Measurements from ENCODE around the gene SPAST.

DNA sequence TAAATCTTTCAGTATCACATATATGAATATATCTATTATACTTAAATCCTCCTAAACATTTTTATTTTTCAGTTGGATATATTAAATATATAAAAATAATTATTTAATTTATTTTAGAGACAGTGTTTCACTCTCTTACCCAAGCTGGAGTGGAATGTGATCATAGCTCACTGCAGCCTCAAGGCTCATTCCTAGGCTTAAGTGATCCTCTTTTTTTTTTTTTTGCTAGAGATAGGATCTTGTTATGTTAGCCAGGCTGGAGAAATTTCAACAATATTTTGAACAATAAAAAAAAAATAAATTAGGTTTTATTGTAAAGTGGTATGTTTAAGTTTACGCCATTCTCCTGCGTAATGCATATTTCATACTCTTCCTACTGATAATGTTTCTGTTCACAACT, 4.2 kb downstream of the SPAST start:
- TF ChIP-seq POLR2A (IDR thresholded peaks at IDR 0.05; ENCODE audit: low read depth, low read length) (no peak), POLR2AphosphoS5 (IDR thresholded peaks at IDR 0.05; ENCODE audit: low read depth, low read length) (no peak)
